ENCODE measurements around the gene CHN1.

Gene CHN1

GRCh38 chr2:175010848-175011254 lies 5.7 kb upstream of the CHN1 start:
- DNase-seq (ENCODE audit: low read depth): no peak

- no peak for DNase-seq (ENCODE audit: low read depth)
These were observed 4.9 kb upstream of the CHN1 start for GRCh38 chr2:175009917-175010621.

- no peak for DNase-seq (ENCODE audit: low read depth)
These were observed 3.8 kb upstream of the CHN1 start for GRCh38 chr2:175008801-175009495.

- DNase-seq (ENCODE audit: low read depth): no peak
These were observed 2.8 kb upstream of the CHN1 start for GRCh38 chr2:175008009-175008408.

GRCh38 chr2:175007510-175007909 lies 2.3 kb upstream of the CHN1 start:
- no peak for DNase-seq (ENCODE audit: low read depth)

GRCh38 chr2:175006281-175006680 lies 1.1 kb upstream of the CHN1 start:
- no peak for DNase-seq (ENCODE audit: low read depth)

- DNase-seq (ENCODE audit: low read depth): no peak
These were observed 618 bp upstream of the CHN1 start for GRCh38 chr2:175005733-175006264.

GRCh38 chr2:175004730-175004979 lies 526 bp downstream of the CHN1 start:
- DNase-seq (ENCODE audit: low read depth): no peak

GRCh38 chr2:175003875-175004729 lies 1.1 kb downstream of the CHN1 start:
- DNase-seq (ENCODE audit: low read depth): no peak

- no peak for DNase-seq (ENCODE audit: low read depth)
These were observed 2.5 kb downstream of the CHN1 start for GRCh38 chr2:175002547-175003274.

- no peak for DNase-seq (ENCODE audit: low read depth)
These were observed 3.6 kb downstream of the CHN1 start for GRCh38 chr2:175001566-175001965.

- no peak for DNase-seq (ENCODE audit: low read depth)
These were observed 8.1 kb downstream of the CHN1 start for GRCh38 chr2:174997110-174997509.

- DNase-seq (ENCODE audit: low read depth): no peak
These were observed 8.6 kb downstream of the CHN1 start for GRCh38 chr2:174996622-174997021.

GRCh38 chr2:174994381-174994780 lies 10.8 kb downstream of the CHN1 start:
- DNase-seq (ENCODE audit: low read depth): no peak

GRCh38 chr2:174992886-174993285 lies 12.3 kb downstream of the CHN1 start:
- DNase-seq (ENCODE audit: low read depth): no peak

- no peak for DNase-seq (ENCODE audit: low read depth)
These were observed 19.6 kb downstream of the CHN1 start for GRCh38 chr2:174985614-174986013.

GRCh38 chr2:174984561-174984960 lies 20.6 kb downstream of the CHN1 start:
- DNase-seq (ENCODE audit: low read depth): no peak

- DNase-seq (ENCODE audit: low read depth): no peak
These were observed 23.9 kb downstream of the CHN1 start for GRCh38 chr2:174981331-174981730.

GRCh38 chr2:174979996-174980395 lies 25.2 kb downstream of the CHN1 start:
- no peak for DNase-seq (ENCODE audit: low read depth)

GRCh38 chr2:174977364-174977763 lies 27.8 kb downstream of the CHN1 start:
- no peak for DNase-seq (ENCODE audit: low read depth)

GRCh38 chr2:174974131-174974530 lies 31.1 kb downstream of the CHN1 start:
- DNase-seq (ENCODE audit: low read depth): no peak

GRCh38 chr2:174972924-174973323 lies 32.3 kb downstream of the CHN1 start:
- no peak for DNase-seq (ENCODE audit: low read depth)

Data from stimulated activated CD8-positive, alpha-beta memory T cell treated with anti-CD3 and anti-CD28 coated beads, Interleukin-15, amount 100 ng/mL, for 24 hours (primary cell).